ENCODE measurements around the gene WASF1. TPM values are rescaled to one million over a fixed set of nuclear protein-coding genes. Genes with fewer than 3 reads are reported as not detected.

Gene WASF1
- total RNA-seq: 9.7 TPM
- 6.5 TPM for polyA plus RNA-seq (ENCODE audit: insufficient read depth, low read depth, low replicate concordance)
- long read RNA-seq, donor 1, partial matches to known transcripts: 24 of 27 reads
- long read RNA-seq, donor 1, other reads (novel, unspliced or antisense): 0 of 27 reads
- long read RNA-seq, donor 2, partial matches to known transcripts: 0 of 3 reads
- long read RNA-seq, donor 2, other reads (novel, unspliced or antisense): 0 of 3 reads
- long read RNA-seq, donor 3, partial matches to known transcripts: 5 of 7 reads
- long read RNA-seq, donor 3, other reads (novel, unspliced or antisense): 0 of 7 reads
- long read RNA-seq, donor 4, partial matches to known transcripts: 0 of 4 reads
- long read RNA-seq, donor 4, other reads (novel, unspliced or antisense): 0 of 4 reads
- long read RNA-seq, donor 5: 0 reads
- long read RNA-seq, donor 6: 0 reads
- long read RNA-seq, donor 7, partial matches to known transcripts: 0 of 2 reads
- long read RNA-seq, donor 7, other reads (novel, unspliced or antisense): 0 of 2 reads
- long read RNA-seq, donor 8, partial matches to known transcripts: 5 of 9 reads
- long read RNA-seq, donor 8, other reads (novel, unspliced or antisense): 0 of 9 reads
- long read RNA-seq, donor 9, partial matches to known transcripts: 5 of 6 reads
- long read RNA-seq, donor 9, other reads (novel, unspliced or antisense): 0 of 6 reads
- long read RNA-seq, donor 10, partial matches to known transcripts: 12 of 13 reads
- long read RNA-seq, donor 10, other reads (novel, unspliced or antisense): 0 of 13 reads

- DNase-seq (peak; percentile 97 to 100 (median 99)), FAIRE-seq (peak; percentile 90)
- no peaks in the 10 kb centered on the region for H3K36me3 ChIP-seq (ENCODE audit: control insufficient read depth in 2 of 3, insufficient read depth in 3 of 3, low read length in 3 of 3)
- TF ChIP-seq CTCF (IDR thresholded peaks at IDR 0.05; ENCODE audit: borderline replicate concordance, extremely low read depth, insufficient read depth): no peak
- intact Hi-C loops (cut with DNase I): no loop called here
- peak within 1 kb of the TSS; percentile 87 to 98 (median 97) for H3K4me3 ChIP-seq (ENCODE audit: low read length in 3 of 3)
- peaks cover 3 to 19% (median 14%) of the 10 kb centered on the region in 3 donors for H3K4me1 ChIP-seq (ENCODE audit: control insufficient read depth in 2 of 3, insufficient read depth in 2 of 3, low read depth in 1 of 3, low read length in 3 of 3)
- H3K27ac ChIP-seq (ENCODE audit: low read depth in 2 of 2, low read length in 2 of 2): peak within 1 kb of the TSS; percentile 72 to 84
- H3K27me3 ChIP-seq (ENCODE audit: control insufficient read depth, insufficient read depth, low read length): no peaks in the 10 kb centered on the region
- no peaks in the 10 kb centered on the region for H3K9me3 ChIP-seq (ENCODE audit: control insufficient read depth in 2 of 3, insufficient read depth in 1 of 3, low read length in 3 of 3)
- H3K9ac ChIP-seq (ENCODE audit: low read length in 3 of 3): peak within 1 kb of the TSS; percentile 63 to 97 (median 64)
Observed at GRCh38 chr6:110179406-110180227, at the start of gene WASF1. WASF1 (minus strand) TSS chr6:110179670; CDS start chr6:110127601, 52,069 bp downstream.

GRCh38 chr6:110226261-110226660, 46.8 kb upstream of the WASF1 start:
- intact Hi-C loops (cut with DNase I): no loop called here
- FAIRE-seq (no peak), DNase-seq (no peak)
- no peak overlapping the region for H3K4me3 ChIP-seq (ENCODE audit: low read length in 3 of 3)
- peaks cover 5 to 12% (median 12%) of the 10 kb centered on the region in 3 donors for H3K36me3 ChIP-seq (ENCODE audit: control insufficient read depth in 2 of 3, insufficient read depth in 3 of 3, low read length in 3 of 3)
- H3K4me1 ChIP-seq (ENCODE audit: control insufficient read depth in 2 of 3, insufficient read depth in 2 of 3, low read depth in 1 of 3, low read length in 3 of 3): no peaks in the 10 kb centered on the region
- no peaks in the 10 kb centered on the region for H3K27me3 ChIP-seq (ENCODE audit: control insufficient read depth, insufficient read depth, low read length)
- no peaks in the 10 kb centered on the region for H3K9me3 ChIP-seq (ENCODE audit: control insufficient read depth in 2 of 3, insufficient read depth in 1 of 3, low read length in 3 of 3)
- no peak overlapping the region for H3K9ac ChIP-seq (ENCODE audit: low read length in 3 of 3)
- no peak overlapping the region for H3K27ac ChIP-seq (ENCODE audit: low read depth in 2 of 2, low read length in 2 of 2)
- TF ChIP-seq CTCF (IDR thresholded peaks at IDR 0.05; ENCODE audit: borderline replicate concordance, extremely low read depth, insufficient read depth): no peak

GRCh38 chr6:110221738-110222137, 42.3 kb upstream of the WASF1 start:
- TF ChIP-seq CTCF (IDR thresholded peaks at IDR 0.05; ENCODE audit: borderline replicate concordance, extremely low read depth, insufficient read depth): no peak
- no peaks in the 10 kb centered on the region for H3K4me1 ChIP-seq (ENCODE audit: control insufficient read depth in 2 of 3, insufficient read depth in 2 of 3, low read depth in 1 of 3, low read length in 3 of 3)
- H3K4me3 ChIP-seq (ENCODE audit: low read length in 3 of 3): no peak overlapping the region
- intact Hi-C loops (cut with DNase I): no loop called here
- peaks cover 0 to 25% (median 9%) of the 10 kb centered on the region in 3 donors for H3K36me3 ChIP-seq (ENCODE audit: control insufficient read depth in 2 of 3, insufficient read depth in 3 of 3, low read length in 3 of 3)
- no peak overlapping the region for H3K27ac ChIP-seq (ENCODE audit: low read depth in 2 of 2, low read length in 2 of 2)
- H3K9me3 ChIP-seq (ENCODE audit: control insufficient read depth in 2 of 3, insufficient read depth in 1 of 3, low read length in 3 of 3): no peaks in the 10 kb centered on the region
- DNase-seq (no peak), FAIRE-seq (no peak)
- H3K27me3 ChIP-seq (ENCODE audit: control insufficient read depth, insufficient read depth, low read length): no peaks in the 10 kb centered on the region
- no peak overlapping the region for H3K9ac ChIP-seq (ENCODE audit: low read length in 3 of 3)
